HCT116 (cell line): ENCODE results near the gene SEC24B.

ENCODE experiments used
- CTCF ChIP-seq, 3 experiments: fragments of 200-600 bp in 1 of 3; sonication (generic) in 1 of 3; IDR thresholded peaks in 2 of 3; conservative IDR thresholded peaks in 1 of 3; 2 replicates each; pipeline ENCODE4 v1.5.1; 2012 to 2017; ENCODE audit warnings: low read depth in 2 of 3, low read length in 2 of 3, antibody characterized with exemption in 1 of 3, borderline replicate concordance in 1 of 3, control low read depth in 1 of 3, mild to moderate bottlenecking in 1 of 3, mixed read lengths in 1 of 3, mixed run types in 1 of 3, moderate library complexity in 1 of 3; ENCODE audit not compliant: insufficient read depth in 1 of 3
- EZH2 ChIP-seq: fragments of 200-600 bp; sonication (generic); IDR thresholded peaks from 2 replicates; pipeline ENCODE4 v1.6.1; 2017; ENCODE audit warnings: antibody characterized with exemption, mixed run types
- EZH2phosphoT487 ChIP-seq: fragments of 200-600 bp; IDR thresholded peaks from 2 replicates; pipeline ENCODE4 v1.6.1; 2018; ENCODE audit warnings: antibody characterized with exemption, borderline replicate concordance
- POLR2A ChIP-seq: IDR thresholded peaks from 2 replicates; pipeline ENCODE4 v1.7.0; 2011; ENCODE audit warnings: borderline replicate concordance; ENCODE audit not compliant: insufficient read depth, insufficient read length; ENCODE audit errors: extremely low read depth
- SRF ChIP-seq: IDR thresholded peaks from 2 replicates; pipeline ENCODE4 v1.6.1; 2012; ENCODE audit warnings: low read depth

- TF ChIP-seq EZH2 (no peak), POLR2A (no peak), EZH2phosphoT487 (no peak), CTCF (IDR thresholded peaks at IDR 0.05 in 2 of 3, conservative IDR thresholded peaks at IDR 0.05 in 1 of 3; ENCODE audit: borderline replicate concordance in 1 of 3, insufficient read depth in 1 of 3, low read depth in 2 of 3, low read length in 2 of 3) (no peak), SRF (no peak)
These were observed 123.8 kb downstream of the SEC24B start for GRCh38 chr4:109557433-109557832.
